GM21447 (cell line): Measurements from ENCODE around the gene COL8A1.
"Not testable (repeated sequence)": the region's sequence is repeated elsewhere in the genome, so short reads cannot be mapped to it uniquely, and the experiment has no call there.

Source experiments
- ATAC-seq: cut with Tn5 transposase; IDR thresholded peaks from one replicate; pipeline ENCODE4 v1.9.1; 2021; ENCODE audit not compliant: unreplicated experiment

COL8A1 gene

DNA sequence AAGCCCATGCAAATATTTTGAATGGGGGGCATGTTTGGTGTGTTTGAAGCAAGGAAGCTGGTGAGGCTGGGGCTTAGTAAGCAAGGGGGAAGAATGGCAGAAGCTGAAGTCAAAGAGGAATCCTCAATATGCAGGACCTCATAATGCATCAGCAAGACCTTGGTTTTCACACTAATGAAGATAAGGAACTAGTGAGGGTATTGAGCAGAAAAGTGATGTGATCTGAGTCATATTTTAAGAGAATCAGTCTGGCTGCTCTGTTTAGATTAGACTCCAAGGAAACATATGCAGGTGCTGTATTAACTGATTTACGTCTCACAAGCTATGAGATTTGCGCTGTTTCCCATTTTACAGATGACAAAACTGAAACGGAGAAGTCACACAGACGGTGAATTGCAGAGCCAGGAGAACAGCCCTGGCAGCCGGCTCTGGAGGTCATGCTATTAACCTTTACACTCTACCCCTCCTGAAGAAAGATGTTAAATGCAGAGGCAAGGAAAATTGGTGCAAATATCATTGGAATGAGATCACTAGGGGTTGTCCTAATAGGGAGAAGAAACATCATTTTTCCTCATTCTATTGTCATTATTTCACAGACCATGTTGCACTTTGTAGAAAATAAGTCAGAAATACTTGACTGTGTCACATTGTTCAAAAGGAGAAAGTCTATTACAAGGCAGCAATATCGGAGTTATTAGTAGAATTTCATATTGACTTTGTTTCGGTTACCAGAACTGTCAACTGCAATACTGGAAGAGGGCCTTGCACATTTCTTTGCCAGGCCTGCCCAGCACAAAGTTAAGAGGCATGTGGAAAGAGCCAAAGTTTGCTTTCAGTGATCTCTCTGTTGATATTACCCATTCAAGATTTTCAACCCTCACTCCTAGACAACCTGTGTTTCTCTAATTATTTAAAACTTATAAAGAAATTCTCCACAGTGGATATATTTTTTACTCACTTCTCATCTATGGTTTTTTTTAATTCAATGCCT is 64.9 kb downstream of the COL8A1 start:
- no peak for ATAC-seq

DNA sequence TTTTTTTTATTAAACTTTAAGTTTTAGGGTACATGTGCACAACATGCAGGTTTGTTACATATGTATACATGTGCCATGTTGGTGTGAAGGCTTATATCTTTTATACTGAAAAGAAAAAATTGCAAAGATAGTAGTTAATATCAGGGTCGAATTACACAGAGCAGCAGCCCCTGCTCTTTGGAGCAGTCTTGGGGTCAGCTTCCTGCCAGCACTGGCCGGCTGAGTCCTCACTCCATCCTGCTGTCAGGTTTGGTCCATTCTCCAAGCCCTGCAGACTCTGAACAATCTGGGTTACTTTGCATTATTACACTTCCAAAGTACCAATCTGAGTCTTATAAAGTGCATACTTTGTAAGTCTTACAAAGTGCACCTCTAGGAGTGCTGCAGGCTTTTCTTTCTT is 66.0 kb downstream of the COL8A1 start:
- ATAC-seq, result no peak

DNA sequence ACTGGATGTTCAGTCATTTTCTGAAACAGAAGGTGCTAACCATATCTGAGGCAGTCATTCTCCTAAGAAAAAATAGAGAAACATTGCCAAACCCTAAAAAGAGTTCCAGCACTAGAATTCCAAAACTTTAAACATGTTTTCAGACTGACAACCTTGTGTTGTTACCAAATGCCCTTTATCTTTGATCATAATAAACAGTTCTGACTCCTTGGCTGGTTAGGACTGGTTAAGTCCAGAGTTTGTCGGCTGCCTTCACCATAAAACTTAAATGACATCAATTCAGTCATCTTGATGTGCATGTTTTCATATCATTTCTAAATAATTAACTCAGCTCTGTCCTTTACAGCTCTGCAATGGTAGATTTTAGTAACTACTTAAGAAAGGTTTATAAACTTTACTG is 68.0 kb downstream of the COL8A1 start:
- ATAC-seq, result no peak

DNA sequence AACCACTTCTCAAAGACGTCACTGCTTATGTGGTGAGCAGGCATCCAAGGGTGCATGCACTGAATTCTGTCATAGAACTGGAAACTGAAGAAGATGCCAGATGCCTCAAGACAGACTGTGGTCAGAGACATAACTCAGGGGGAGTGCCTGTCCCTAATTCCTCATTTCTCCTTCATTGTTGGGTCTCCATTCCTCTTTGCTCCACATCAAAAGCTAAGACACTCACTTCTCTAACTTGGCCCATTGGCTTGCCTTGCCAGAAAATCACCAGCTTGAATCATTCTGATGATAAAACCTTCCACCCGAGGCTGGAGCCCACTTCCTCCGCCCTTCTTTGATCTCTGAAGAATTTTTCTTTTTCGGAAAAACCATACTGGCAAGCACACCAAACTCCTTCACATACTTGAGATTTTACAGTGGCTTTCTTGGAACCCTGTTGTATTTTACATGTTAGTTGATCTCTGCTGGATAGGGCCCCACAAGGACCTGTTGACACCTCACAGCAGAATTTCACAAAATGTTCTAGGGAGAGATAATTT is 69.9 kb downstream of the COL8A1 start:
- no peak for ATAC-seq

DNA sequence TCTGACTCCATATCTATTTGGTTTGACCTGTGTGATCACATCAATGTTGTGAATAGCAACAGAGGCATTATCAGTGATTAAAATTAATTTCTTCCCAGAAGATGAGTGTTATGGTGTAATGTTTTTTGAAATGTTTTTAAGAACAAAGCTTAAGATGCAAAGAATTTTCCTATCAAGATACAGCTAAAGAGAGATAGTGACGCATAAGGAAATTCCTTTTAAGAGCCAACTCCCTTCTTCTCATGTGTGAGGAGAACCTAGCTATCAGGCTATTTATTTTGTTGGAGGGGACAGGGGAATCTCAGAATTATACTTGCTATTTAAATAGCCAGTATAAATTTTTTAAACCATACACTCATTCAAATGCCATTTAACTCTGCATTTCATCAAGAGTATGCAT is 71.3 kb downstream of the COL8A1 start:
- ATAC-seq, result no peak

DNA sequence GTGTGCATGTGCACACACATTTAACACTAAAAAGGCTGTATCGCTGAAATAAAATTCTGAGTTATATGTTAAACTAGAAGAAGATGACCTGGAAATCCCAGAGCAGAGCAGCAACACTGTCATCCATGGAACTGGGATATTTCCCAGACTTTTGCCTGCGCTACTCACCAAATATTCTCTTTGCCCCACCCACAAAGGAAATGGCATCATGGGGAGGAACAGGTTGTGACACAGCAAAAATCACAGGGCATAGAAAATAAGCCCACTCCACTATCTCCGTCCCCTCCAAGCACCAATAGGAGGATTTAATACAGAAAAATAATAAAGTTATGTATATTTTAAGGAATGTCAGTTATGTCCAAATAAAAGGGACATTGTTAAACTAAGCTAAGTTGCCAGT is 71.7 kb downstream of the COL8A1 start:
- ATAC-seq, result no peak

DNA sequence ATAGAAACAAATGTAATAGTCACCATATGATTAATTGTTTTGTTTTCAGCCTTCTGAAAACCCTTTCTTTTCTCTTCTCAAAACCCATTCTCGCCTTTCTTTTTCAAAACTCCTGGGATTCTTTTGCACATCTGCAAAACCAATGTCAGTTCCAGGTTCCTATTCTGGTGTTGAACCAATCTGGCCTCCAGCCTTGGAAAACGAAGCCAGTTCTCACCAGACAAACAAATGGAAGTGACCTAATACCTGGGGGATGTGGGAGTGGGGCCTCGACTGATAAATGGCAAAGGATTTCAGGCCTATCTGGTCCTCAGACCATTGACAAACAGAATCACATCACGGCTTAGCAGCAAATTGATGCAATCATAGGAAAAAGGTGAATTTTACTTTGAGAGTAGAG is 73.0 kb downstream of the COL8A1 start:
- no peak for ATAC-seq

DNA sequence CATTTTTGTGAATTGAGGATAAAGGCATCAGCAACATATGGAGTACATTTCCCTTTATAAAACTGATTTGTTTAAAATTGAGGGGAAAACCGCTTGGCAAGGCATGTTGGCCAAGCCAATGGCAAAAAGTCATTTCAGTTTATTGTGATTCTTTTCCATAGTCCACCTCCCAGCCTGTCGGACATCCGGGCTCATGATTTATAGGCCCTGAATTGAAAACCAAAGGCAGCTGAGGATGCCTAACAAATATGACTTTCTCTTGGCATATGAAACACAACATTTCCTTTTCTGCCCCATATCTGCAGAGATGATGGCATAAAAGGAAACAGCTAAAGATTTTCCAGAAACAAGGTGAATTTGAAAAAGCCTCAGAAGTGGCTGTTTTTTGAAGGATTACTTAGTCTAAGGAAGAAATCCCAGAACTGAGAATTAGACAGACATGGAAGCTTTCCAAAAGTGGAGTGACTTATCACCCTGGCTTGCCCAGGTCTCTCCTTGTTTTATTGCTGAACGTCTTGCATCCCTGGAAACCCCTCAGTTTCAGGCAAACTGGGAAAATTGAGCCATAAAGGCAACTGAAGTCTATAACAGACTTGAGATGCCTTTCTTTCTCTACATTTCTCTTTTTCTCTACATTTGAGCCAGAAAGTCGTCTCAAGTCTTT is 74.0 kb downstream of the COL8A1 start:
- no peak for ATAC-seq

DNA sequence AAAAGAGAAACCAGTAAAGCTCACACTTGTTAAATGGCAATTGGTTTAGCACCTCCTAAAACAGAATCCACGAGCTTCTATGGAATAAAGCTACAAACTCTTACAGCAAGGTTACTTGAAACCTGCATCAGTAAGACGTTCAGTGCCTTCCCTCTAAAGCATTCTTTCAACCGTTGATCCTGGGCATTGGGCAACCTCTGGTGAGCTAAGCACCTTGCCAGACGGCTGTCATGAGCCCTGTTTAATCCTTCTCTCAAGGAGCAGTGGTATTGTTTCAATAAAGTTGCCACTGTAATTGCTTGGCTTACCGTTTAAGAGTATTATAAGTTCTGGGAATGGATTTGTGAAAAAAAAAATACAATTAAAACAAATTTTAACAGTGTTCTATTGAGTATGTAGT is 75.0 kb downstream of the COL8A1 start:
- ATAC-seq, result no peak

DNA sequence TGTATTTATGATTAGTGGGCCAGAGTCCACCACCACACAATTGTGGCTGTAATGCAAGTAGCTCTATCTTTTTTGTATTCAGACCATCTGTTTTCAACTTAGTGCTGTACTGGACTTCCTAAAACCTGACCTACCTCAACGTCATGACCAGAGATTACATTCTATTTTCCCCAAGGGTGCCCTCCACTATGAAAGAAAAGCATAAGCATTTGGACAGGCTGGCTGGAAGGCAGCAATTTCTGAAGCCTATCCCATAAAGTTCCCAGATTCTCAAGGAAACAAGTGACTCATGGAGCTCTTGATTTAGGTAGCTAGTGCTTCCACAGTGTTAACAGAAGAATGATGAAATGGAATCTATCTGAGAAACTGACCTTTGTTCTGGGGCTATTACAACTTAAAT is 75.8 kb downstream of the COL8A1 start:
- ATAC-seq, result no peak

DNA sequence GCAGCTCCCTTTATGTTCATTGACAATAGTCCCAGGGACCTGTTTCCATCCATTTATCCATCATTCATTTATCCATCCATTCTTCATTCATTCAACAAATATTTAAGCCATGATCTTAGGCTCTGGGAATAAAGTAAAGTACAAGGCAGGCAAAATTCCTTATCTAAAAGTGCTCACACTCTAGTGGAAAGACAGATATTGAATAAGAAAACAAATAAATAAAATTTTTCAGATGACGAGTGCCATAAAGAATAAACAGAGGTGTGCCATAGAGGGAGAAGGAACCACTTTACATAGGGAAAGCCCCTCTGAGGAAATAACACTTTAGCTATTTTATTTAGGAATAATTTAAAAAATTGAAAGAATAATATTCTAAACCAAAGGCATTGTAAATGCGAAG is 76.2 kb downstream of the COL8A1 start:
- ATAC-seq, result no peak

DNA sequence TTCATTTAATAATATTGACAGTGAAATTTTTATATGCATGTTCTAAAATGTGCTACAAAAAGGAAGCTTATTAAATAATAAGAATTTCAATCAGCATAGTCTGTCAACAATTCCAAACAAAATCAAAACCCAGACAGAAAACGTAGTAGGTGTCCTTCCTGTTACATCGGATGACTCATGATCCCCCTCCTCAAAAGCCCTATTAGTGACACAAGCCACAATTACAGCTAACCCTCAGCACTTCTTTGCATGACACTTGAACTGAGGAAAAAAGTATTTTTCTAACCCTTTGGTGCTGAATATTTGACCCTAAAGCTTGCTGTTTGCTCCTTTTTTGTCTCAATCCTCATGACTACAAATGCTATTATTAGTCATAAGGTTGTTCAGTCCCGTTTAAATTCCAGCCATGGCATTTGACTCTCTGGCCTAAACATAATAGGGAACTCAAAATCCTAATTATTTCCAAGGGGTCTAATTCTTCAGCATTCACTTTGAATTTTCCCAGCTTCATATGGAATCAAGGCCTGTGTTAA is 78.1 kb downstream of the COL8A1 start:
- ATAC-seq, result no peak

DNA sequence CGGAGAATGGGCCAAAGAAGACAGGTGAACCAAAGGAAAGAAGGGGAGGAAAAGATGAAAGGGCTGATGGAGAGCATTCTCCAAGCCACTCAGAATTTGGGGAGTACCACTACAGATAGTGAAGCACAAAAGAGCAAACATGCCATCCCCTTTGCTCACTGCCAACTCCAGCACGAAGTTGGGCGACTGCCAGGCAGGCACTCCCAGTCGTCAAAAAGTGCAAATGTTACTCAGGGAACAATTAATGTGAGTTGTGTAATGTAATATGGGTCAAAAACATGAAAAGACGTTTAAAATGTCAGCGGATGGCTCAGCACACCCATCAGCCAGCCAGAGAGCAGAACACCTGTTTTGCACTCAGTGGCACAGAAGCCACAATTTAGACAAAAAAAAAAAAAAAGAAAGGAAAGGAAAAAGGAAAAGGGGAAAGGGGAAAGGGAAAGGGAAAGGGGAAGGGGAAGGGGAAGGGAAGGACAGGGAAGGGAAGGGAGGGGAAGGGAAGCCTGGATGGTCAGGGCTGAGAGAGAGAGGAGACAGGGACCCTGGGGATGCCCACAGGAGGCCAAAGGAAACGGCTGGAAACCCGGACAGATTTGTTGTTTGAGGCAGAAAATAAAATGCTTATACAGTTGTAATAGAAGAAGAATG is 82.7 kb downstream of the COL8A1 start:
- no peak for ATAC-seq

DNA sequence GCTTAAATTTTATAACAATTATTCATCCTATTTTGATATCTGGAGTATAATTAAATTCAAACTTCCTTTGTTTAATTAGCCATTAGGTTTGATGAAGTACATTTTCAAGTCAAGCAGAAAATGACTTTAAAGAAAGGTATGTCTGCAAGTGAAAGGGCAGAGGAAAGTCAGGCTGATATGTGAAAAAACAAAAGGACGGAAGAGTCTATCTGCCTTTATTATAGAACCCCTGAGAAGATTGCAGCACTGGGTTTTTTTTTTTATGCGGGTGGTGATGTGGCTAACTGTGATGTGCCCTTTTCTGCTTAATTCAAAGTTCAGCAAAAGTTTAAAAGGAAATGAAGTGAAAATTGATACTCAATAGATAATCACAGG is 83.2 kb downstream of the COL8A1 start:
- ATAC-seq, result no peak

DNA sequence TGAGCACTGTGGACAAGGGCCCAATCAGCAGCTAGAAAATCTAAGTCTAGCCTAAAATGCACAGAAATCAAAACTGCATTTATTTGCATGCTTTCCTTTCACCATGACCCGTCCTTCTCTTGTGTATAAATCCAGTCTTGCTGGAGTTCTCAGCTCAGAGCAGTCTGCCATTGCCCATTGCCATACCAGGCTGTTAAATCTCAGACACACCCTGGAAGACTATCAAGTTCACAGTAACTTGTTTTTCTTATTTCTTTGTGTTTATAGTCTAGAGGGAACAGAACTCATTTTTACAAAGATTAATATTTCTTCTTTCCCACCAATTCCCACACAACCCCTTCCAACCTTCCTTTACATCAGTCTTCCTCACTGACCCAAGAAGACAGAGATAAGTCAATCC is 85.9 kb downstream of the COL8A1 start:
- no peak for ATAC-seq

DNA sequence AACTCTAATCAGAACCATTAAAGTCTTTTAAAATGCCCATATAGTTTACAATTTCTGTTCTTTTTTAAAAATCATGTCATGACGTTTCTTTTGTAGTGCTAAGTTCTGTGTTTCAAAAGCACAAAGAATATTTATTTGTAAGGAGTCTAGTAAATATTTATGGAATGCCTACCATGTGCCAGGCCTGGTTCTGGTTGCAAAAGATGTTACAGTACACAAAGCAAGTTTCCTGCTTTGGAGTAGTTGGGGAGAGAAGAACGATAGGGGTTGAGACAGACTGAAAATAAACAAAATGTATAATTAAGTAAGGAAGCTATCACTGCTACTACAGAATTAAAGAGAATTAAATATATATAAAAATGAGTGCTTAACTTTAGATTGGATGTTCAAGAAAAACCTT is 92.5 kb downstream of the COL8A1 start:
- no peak for ATAC-seq

DNA sequence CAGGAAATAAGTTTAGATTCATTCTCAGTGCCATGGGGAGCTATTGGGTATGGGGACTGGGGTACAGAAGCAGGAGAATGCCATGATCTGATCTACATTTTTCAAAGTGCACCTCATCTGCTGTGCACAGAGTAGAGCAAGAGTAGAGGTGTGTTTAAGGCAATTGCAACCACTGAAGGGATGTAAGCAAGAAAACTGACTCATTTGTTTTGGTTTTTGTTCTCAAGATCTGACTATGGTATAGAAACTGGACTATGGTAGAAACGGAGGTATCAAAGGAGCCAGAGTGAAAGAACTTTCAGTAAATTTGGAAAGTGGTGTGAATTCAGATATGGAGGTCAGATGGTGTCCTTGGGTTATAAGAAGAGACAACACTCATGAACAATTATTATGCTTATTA is 93.1 kb downstream of the COL8A1 start:
- no peak for ATAC-seq

DNA sequence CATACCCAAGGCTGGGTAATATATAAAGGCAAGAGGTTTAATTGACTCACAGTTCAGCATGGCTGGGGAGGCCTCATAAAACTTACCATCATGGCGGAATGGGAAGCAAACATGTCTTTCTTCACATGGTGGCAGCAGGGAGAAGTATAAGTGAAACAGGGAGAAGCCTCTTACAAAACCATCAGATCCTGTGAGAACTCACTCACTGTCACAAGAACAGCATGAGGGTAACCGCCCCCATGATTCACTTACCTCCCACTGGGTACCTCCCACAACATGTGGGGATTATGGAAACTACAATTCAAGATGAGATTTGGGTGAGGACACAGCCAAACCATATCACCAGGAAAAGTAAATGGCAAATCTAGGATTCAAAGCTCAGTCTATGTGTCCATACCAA is 102.0 kb downstream of the COL8A1 start:
- ATAC-seq, result not testable (repeated sequence)

DNA sequence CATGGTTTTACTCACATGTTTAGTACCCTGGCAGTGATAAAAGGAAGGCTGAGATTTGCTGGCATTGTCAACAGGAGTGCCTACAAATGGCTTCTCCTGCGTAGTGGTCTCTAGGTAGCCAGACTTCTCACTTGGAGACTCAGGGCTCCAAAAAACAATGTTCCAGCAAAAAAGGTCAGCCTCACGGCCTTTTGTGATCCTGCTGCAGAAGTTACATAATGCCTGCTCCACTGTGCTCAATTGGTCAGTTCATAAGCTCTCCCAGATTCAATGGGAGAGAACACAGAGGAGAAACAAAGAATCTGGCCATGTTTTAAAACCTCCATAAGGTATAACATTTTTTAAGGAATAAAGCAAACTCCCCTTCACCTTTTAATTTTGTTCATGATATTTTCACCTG is 103.2 kb downstream of the COL8A1 start:
- no peak for ATAC-seq

DNA sequence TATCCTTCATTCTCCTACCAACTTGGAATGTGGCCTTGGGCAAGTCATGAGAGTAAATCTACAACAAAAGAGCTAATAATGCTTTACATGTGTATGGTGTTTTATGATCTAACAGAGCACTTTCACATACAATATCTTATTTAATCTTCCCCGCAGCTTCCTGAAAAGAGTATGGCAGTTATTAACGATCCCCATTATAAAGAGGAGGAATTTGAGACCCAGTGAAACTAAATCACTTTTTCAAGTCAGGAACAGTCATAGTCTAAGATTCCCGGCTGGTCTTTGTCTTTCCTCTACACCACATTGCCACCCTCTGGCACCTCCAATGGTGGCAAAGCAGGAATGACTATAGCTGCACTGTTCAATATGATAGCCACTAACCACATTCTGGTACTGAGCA is 109.5 kb downstream of the COL8A1 start:
- no peak for ATAC-seq

DNA sequence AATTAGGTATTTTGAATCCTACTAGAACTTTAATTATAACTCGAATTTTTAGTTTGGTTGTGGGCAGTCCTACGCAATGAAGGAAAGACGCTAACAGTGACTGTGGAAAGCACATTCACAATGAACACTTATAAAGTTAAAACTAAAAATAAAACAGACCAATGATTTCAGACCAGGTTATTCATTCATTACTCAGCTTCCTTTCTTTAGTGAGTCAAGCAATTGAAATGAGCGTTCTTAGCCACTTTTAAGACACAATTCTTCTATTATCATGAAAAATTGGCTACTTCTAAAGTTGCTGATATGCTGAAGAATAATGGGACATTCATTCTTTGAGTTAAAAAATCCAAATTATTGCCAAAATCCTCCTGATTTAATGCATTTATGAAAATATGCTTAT is 113.3 kb downstream of the COL8A1 start:
- no peak for ATAC-seq
